ENCODE results near the gene KRT6A. TPM values are rescaled to one million over a fixed set of nuclear protein-coding genes. Genes with fewer than 3 reads are reported as not detected.
A peak's percentile ranks its signal among the peaks of the same experiment; 100 is the strongest.
"Not testable (repeated sequence)": the region's sequence is repeated elsewhere in the genome, so short reads cannot be mapped to it uniquely, and the experiment has no call there.

Gene KRT6A
- total RNA-seq, 1 experiment from 2014 or later = 55.9 TPM

GRCh38 chr12:52452101-52452500 is 41.0 kb downstream of the KRT6A start, which contains the start of gene KRT6B:
TSS of gene KRT6B (minus strand) at chr12:52452146. CDS start at chr12:52452078, 68 bp downstream.
- H3K27ac ChIP-seq = peak within 1 kb of the TSS; percentile 80
- H3K36me3 ChIP-seq (ENCODE audit: low read depth) = no peaks in the 10 kb centered on the region
- ChIA-PET CTCF (no interaction called here), POLR2A (ENCODE audit: unreplicated experiment) (interaction anchor here (0.7 kb wide), 1 partner anchor 303 kb away, joined by 4 read pairs; no protein-coding TSS in a partner anchor)
- TF ChIP-seq EZH2 (IDR thresholded peaks at IDR 0.05; ENCODE audit: low read depth) = no peak
- H3K4me2 ChIP-seq = peak within 1 kb of the TSS; percentile 72
- no peaks in the 10 kb centered on the region for H3K79me2 ChIP-seq (ENCODE audit: low read depth)
- peak in 1 of 2 experiments; percentile 81 for DNase-seq
- H3K4me1 ChIP-seq (replicated peaks; ENCODE audit: insufficient read depth) = peaks cover 47% of the 10 kb centered on the region
- BruUV-seq (replicated peaks) = no TSS peak
- intact Hi-C loops (cut with micrococcal nuclease; ENCODE audit: unreplicated experiment) = no loop called here
- no peaks in the 10 kb centered on the region for H3K9me3 ChIP-seq (ENCODE audit: insufficient read depth, low read depth)
- no peaks in the 10 kb centered on the region for H3K9me2 ChIP-seq (ENCODE audit: insufficient read depth)
- no peak within 1 kb of the TSS for H3K4me3 ChIP-seq
- H3F3A ChIP-seq (ENCODE audit: insufficient read depth, low read depth) = peaks cover 25% of the 10 kb centered on the region
- H4K20me1 ChIP-seq (ENCODE audit: insufficient read depth) = no peaks in the 10 kb centered on the region
- peak within 1 kb of the TSS; percentile 62; the same call in 1 of the 2 replicates for H2AFZ ChIP-seq
- no peaks in the 10 kb centered on the region for H3K27me3 ChIP-seq (ENCODE audit: insufficient read depth, low read depth)

- H4K20me1 ChIP-seq (ENCODE audit: insufficient read depth) = no peaks in the 10 kb centered on the region
- H3K36me3 ChIP-seq (ENCODE audit: low read depth) = no peaks in the 10 kb centered on the region
- peaks cover 26% of the 10 kb centered on the region for H3F3A ChIP-seq (ENCODE audit: insufficient read depth, low read depth)
- no peaks in the 10 kb centered on the region for H3K79me2 ChIP-seq (ENCODE audit: low read depth)
- no peak overlapping the region for H3K27ac ChIP-seq
- DNase-seq = no peak
- no TSS peak for BruUV-seq (replicated peaks)
- CTCF ChIA-PET = no interaction called here
- H3K27me3 ChIP-seq (ENCODE audit: insufficient read depth, low read depth) = no peaks in the 10 kb centered on the region
- no peak overlapping the region for H3K4me2 ChIP-seq
- H2AFZ ChIP-seq = no peak overlapping the region
- peaks cover 35% of the 10 kb centered on the region for H3K4me1 ChIP-seq (replicated peaks; ENCODE audit: insufficient read depth)
- H3K4me3 ChIP-seq = no peak overlapping the region
- POLR2A ChIA-PET (ENCODE audit: unreplicated experiment) = no interaction called here
- intact Hi-C loops (cut with micrococcal nuclease; ENCODE audit: unreplicated experiment) = no loop called here
- H3K9me3 ChIP-seq (ENCODE audit: insufficient read depth, low read depth) = no peaks in the 10 kb centered on the region
- no peak for TF ChIP-seq CTCF (conservative IDR thresholded peaks at IDR 0.05)
- no peak for TF ChIP-seq EZH2 (IDR thresholded peaks at IDR 0.05; ENCODE audit: low read depth)
- no peaks in the 10 kb centered on the region for H3K9me2 ChIP-seq (ENCODE audit: insufficient read depth)
These were observed 44.8 kb downstream of the KRT6A start for GRCh38 chr12:52448228-52448627.

- intact Hi-C loops (cut with micrococcal nuclease; ENCODE audit: unreplicated experiment); H3K4me2 ChIP-seq; H3K9me3 ChIP-seq (ENCODE audit: insufficient read depth, low read depth); H3K27ac ChIP-seq; BruUV-seq (replicated peaks); H4K20me1 ChIP-seq (ENCODE audit: insufficient read depth); POLR2A ChIA-PET (ENCODE audit: unreplicated experiment); DNase-seq; H3K27me3 ChIP-seq (ENCODE audit: insufficient read depth, low read depth); CTCF ChIA-PET; H3K9me2 ChIP-seq (ENCODE audit: insufficient read depth); H2AFZ ChIP-seq; H3K36me3 ChIP-seq (ENCODE audit: low read depth); H3K4me3 ChIP-seq; H3K79me2 ChIP-seq (ENCODE audit: low read depth): not testable (repeated sequence)
- Histone ChIP-seq H3F3A (ENCODE audit: insufficient read depth, low read depth) (peaks cover 27% of the 10 kb centered on the region), H3K4me1 (replicated peaks; ENCODE audit: insufficient read depth) (peaks cover 35% of the 10 kb centered on the region)
These were observed 45.9 kb downstream of the KRT6A start for GRCh38 chr12:52447196-52447595.

GRCh38 chr12:52446367-52447045 is 46.6 kb downstream of the KRT6A start:
- POLR2A ChIA-PET (ENCODE audit: unreplicated experiment) = interaction anchor here (0.7 kb wide), 1 partner anchor 47 kb away, joined by 3 read pairs; the partner anchor contains the start of gene KRT6A
- DNase-seq = no peak
- no peak for TF ChIP-seq EZH2 (IDR thresholded peaks at IDR 0.05; ENCODE audit: low read depth)
- TF ChIP-seq CTCF (conservative IDR thresholded peaks at IDR 0.05) = no peak
- Histone ChIP-seq H2AFZ (no peak overlapping the region), H3K79me2 (ENCODE audit: low read depth) (no peaks in the 10 kb centered on the region), H3K9me2 (ENCODE audit: insufficient read depth) (no peaks in the 10 kb centered on the region), H3K4me1 (replicated peaks; ENCODE audit: insufficient read depth) (peaks cover 37% of the 10 kb centered on the region), H3K36me3 (ENCODE audit: low read depth) (no peaks in the 10 kb centered on the region), H3K9me3 (ENCODE audit: insufficient read depth, low read depth) (no peaks in the 10 kb centered on the region), H3F3A (ENCODE audit: insufficient read depth, low read depth) (peaks cover 34% of the 10 kb centered on the region; the same call in 1 of the 2 replicates), H3K27me3 (ENCODE audit: insufficient read depth, low read depth) (no peaks in the 10 kb centered on the region), H3K4me2 (no peak overlapping the region), H4K20me1 (ENCODE audit: insufficient read depth) (no peaks in the 10 kb centered on the region), H3K4me3 (no peak overlapping the region), H3K27ac (no peak overlapping the region)
- CTCF ChIA-PET = no interaction called here
- no TSS peak for BruUV-seq (replicated peaks)
- intact Hi-C loops (cut with micrococcal nuclease; ENCODE audit: unreplicated experiment) = no loop called here

Data from PC-9 (cell line).